ENCODE results near the gene ZNF473.
"Not testable (repeated sequence)": the region's sequence is repeated elsewhere in the genome, so short reads cannot be mapped to it uniquely, and the experiment has no call there.

The ZNF473 gene

GRCh38 chr19:50050406-50051227 is 24.8 kb downstream of the ZNF473 start:
- peak; percentile 79 for DNase-seq (ENCODE audit: low spot score)

- not testable (repeated sequence) for DNase-seq (ENCODE audit: low spot score)
These were observed 25.6 kb downstream of the ZNF473 start for GRCh38 chr19:50051228-50051895.

DNA sequence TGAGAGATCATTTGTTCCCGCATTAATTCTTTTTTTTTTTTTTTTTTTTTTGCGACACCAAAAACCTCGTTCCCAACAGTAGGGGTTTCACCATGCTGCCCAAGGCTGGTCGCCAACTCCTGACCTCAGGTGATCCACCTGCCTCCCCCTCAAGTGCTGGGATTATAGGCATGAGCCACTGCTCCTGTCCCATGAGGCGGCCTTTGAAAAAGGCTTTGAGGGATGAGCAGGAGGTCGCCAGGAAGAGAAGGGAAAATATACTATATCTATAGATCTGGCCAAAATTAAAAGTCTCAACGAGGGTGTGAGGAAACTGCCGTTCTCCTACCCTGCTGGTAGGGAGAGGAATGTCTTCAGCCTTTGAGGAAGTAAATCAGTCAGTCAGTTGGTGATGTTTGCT is 26.2 kb downstream of the ZNF473 start:
- no peak for DNase-seq (ENCODE audit: low spot score)

GRCh38 chr19:50053119-50053518 is 27.3 kb downstream of the ZNF473 start:
- DNase-seq (ENCODE audit: low spot score): no peak

- DNase-seq (ENCODE audit: low spot score): no peak
These were observed 32.6 kb downstream of the ZNF473 start for GRCh38 chr19:50058425-50058824.

DNA sequence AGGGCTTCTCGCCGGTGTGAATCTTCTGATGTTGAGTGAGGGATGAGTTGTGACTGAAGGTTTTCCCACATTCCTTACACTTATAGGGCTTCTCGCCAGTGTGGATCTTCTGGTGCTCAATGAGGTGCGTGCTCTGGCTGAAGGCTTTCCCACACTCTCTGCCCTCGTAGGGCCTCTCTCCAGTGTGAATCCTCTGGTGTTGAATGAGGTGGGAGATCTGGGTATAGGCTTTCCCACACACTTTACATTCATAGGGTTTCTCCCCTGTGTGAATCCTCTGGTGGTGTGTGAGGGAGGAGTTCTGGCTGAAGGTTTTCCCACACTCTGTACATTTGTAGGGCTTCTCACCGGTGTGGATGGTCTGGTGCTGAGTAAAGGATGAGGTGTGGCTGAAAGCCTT is 33.2 kb downstream of the ZNF473 start:
- DNase-seq (ENCODE audit: low spot score): no peak

DNA sequence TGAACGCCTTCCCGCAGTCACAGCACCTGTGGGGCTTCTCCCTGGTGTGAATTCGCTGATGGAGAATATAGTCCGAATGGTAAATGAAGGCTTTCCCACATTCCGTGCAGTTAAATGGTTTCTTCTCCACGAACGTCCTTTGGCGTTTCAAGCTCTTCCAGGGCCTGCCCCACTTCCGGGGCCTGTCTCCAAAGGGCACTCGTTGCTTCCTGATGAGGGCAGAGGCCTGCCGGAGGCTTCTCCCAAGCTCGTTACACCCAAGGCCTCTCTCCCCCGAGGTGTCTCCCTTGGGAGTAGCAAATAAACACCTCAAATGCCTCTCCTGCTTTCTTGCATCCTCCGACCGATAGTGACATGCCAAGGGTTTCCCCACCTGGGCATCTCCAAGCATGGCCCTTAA is 34.3 kb downstream of the ZNF473 start:
- DNase-seq (ENCODE audit: low spot score): no peak

- no peak for DNase-seq (ENCODE audit: low spot score)
These were observed 35.8 kb downstream of the ZNF473 start for GRCh38 chr19:50061650-50062049.

DNA sequence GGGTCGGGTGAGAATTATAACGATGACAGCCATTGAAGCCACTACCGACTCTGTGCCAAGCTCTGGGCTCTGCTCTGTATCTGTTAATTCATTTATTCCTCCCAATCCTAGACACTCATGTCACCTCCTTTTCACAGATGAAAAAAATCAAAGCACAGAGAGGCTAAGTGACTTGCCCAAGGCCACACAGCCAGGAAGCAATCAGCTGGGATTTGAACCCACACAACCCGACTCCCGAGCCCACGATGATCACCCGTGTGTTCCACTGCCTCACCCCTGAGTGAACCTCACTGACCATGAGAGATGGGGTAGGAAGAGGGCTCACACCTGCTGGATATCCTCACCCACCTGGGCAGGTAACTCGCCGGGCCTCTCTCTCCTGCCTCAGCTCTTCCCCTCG is 40.1 kb downstream of the ZNF473 start:
- DNase-seq (ENCODE audit: low spot score): no peak

DNA sequence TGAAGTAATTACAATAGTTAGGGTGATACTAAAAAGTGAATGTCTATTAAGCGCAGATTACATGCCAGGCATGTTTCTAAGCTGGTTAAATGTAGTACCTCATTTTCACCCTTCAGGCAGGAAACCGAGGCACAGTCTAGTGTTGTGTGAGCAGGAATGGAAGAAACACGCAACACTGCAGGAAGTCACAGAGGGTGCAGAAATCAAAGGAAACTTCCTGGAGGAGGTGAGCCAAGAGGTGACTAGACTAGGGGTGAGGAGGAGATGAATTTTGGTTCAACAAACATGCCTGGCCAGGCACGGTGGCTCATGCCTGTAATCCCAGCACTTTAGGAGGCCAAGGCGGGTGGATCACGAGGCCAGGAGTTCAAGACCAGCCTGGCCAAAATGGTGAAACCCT is 41.8 kb downstream of the ZNF473 start:
- DNase-seq (ENCODE audit: low spot score): no peak

- not testable (repeated sequence) for DNase-seq (ENCODE audit: low spot score)
These were observed 42.6 kb downstream of the ZNF473 start for GRCh38 chr19:50068382-50068781.

DNA sequence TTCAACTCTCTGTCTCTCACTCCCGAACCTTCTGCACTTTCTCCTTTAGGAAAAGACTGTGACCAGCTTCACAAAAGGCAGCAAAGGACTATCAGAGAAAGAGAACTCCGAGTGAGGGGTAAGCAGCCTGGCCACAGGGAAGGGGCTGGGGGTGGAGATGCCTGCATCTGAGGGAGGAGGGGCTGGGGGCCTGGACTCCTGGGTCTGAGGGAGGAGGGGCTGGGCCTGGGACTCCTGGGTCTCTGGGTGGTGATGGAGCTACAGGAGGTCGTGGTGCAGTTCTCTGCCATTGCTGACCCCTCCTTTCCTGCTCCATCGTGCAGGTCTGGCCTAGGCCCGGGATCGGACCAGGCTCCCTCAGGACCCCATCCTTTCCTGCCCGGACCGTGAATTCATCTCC is 49.3 kb downstream of the ZNF473 start:
- DNase-seq (ENCODE audit: low spot score): not testable (repeated sequence)

- not testable (repeated sequence) for DNase-seq (ENCODE audit: low spot score)
These were observed 50.0 kb downstream of the ZNF473 start for GRCh38 chr19:50075644-50076372.

DNA sequence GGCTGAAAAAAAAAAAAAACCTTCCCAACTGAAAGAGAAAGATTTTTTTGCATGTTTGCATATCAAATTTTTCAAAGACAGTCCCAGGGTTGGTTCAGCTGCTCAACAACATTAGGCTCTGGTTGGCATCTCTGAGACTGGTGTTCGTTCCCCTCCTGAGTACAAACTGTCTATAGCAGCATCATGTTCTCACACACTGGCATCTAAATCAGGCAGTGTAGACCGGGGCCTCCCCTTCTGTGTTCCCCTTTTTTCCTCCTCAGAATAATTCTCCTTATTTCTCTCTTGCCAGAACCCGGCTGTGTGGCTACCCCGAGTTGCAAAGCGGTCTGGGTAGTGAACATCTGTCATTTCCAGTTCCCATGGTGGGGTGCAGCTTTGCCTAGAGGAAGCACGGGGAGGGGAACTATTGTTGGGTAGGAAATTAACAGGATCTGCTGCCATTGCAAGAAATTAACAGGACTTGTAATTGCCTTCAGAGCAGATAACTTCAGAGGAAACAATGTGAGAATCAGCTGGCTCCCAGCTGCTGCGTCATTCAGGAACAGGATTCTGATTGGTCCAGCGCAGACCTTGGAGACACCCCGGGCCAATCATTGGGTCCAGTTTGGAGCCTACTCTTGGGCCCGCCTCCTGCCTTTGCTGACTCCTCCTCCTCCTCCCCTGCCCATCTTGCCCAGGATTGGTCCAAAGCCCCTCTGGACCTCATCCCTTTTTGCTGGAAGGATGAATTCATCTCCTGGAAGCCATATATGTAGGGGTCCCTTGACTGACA is 51.0 kb downstream of the ZNF473 start:
- not testable (repeated sequence) for DNase-seq (ENCODE audit: low spot score)

DNA sequence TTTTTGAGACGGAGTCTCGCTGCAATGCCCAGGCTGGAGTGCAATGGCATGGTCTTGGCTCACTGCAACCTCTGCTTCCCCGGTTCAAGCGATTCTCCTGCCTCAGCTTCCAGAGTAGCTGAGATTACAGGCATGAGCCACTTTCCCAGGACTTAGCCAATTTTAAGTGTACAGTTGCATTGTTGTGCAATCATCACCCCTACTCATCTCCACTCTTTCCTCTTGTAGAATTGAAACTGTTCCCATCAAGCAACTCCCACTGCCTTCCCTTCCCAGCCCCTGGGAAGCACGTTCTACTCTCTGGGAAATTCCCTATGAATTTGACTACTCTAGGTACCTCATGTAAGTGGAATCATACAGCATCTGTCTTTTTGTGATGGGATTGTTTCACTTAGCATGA is 53.2 kb downstream of the ZNF473 start:
- DNase-seq (ENCODE audit: low spot score): not testable (repeated sequence)

DNA sequence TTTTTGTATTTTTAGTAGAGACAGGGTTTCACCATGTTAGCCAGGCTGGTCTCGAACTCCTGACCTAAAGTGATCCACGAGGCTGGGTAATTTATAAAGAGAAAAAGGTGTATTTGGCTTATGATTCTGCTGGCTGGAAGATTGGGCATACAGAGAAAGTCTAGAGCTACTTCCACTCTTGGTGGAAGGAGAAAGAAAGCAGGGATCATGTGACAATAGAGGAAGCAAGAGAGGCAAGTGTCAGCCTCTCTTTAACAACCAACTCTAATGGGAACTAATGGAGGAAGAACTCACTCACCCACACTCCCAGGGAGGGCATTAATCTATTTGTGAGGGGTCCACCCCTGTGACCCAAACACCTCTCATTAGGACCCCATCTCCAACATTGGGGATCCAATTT is 58.6 kb downstream of the ZNF473 start:
- not testable (repeated sequence) for DNase-seq (ENCODE audit: low spot score)

DNA sequence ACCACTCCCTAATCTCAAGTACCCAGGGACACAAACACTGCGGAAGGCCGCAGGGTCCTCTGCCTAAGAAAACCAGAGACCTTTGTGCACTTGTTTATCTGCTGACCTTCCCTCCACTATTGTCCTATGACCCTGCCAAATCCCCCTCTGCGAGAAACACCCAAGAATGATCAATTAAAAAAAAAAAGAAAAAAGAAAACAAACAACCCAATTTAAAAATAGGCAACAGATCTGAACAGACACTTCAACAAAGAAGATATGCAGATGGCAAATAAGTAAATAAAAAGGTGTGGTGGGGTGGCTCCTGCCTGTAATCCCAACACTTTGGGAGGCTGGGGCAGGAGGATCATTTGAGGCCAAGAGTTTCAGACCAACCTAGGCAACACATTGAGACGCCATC is 61.3 kb downstream of the ZNF473 start:
- DNase-seq (ENCODE audit: low spot score): not testable (repeated sequence)

DNA sequence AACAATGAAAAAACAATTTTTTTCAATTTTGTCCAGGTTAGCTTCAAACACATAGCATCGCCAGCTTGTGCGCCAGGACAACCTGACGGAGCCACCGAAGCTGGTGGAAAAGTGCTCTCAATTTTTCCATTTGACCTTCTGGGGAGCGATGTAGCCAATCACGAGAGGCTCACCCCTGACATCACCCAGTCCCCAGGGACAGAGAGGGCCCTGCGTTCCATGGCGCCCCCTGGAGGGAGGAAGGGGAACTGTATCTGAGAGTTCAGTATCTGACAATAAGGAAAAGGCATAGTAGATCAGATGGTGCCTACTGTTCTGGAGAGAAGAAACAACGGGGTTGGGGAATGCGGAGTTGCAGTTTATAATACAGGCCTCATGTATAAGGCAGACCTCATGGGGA is 64.9 kb downstream of the ZNF473 start:
- not testable (repeated sequence) for DNase-seq (ENCODE audit: low spot score)

DNA sequence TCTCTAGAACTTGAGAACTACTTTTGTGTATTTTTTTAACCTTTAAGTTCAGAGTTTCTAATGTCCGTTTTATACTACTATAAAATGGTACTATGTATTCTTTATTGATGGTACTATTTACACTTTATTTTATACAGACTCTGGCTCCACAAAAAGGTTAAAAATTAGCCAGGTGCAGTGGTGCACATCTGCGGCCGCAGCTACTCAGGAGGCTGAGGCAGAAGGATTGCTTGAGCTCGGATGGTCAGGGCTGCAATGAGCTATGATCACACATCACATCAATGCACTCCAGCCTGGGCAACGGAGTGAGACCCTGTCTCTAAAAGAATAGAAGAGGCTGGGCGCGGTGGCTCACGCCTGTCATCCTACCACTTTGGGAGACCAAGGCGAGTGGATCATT is 66.0 kb downstream of the ZNF473 start:
- not testable (repeated sequence) for DNase-seq (ENCODE audit: low spot score)

DNA sequence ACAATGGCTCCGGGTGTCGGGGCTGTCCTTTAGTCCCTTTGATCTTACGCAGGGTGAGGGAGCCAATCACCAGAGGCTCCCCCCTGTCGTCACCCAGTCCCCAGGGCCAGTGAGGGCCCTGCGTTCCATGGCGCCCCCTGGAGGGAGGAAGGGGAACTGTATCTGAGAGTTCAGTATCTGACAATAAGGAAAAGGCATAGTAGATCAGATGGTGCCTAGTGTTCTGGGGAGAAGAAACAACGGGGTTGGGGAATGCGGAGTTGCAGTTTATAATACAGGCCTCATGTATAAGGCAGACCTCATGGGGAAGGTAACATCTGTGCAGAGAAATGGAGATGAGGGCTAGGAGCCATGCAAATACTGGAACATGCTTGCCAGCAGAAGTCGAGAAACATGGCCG is 66.8 kb downstream of the ZNF473 start:
- not testable (repeated sequence) for DNase-seq (ENCODE audit: low spot score)

GRCh38 chr19:50097884-50098283 is 72.1 kb downstream of the ZNF473 start:
- DNase-seq (ENCODE audit: low spot score): not testable (repeated sequence)

GRCh38 chr19:50098892-50099291 is 73.1 kb downstream of the ZNF473 start:
- DNase-seq (ENCODE audit: low spot score): not testable (repeated sequence)

Measured in CD4-positive, alpha-beta T cell treated with Interleukin-6 at 100 ng/mL for 8 hours (primary cell).